Fibroblast of skin of back (primary cell): ENCODE data around the gene NF2. TPM values are rescaled to one million over a fixed set of nuclear protein-coding genes. Genes with fewer than 3 reads are reported as not detected.
A peak's percentile ranks its signal among the peaks of the same experiment; 100 is the strongest.
"Not testable (repeated sequence)": the region's sequence is repeated elsewhere in the genome, so short reads cannot be mapped to it uniquely, and the experiment has no call there.

ENCODE experiments used
- DNase-seq: peaks from one replicate; pipeline ENCODE4 v3.0.0-alpha.2; 2013
- polyA plus RNA-seq, 2 experiments: library from polyadenylated mRNA; unstranded; fragments of 120-200 nt; gene quantifications; one replicate each; pipeline ENCODE4 v1.2.1, GENCODE V29; 2013; ENCODE audit not compliant: insufficient read length in 2 of 2

NF2 gene
- polyA plus RNA-seq (2013, experiment 1 of 2; ENCODE audit: insufficient read length), result 33.9 TPM
- polyA plus RNA-seq (2013, experiment 2 of 2; ENCODE audit: insufficient read length), result 25.3 TPM

GRCh38 chr22:29603358-29604075 lies at the start of gene NF2:
Gene NF2, plus strand, starts transcription at chr22:29603633. Its CDS starts 366 bp downstream, at chr22:29603999.
- peak; percentile 99 for DNase-seq

- DNase-seq, result no peak
Observed at GRCh38 chr22:29555065-29555644, 48.3 kb upstream of the NF2 start.

- DNase-seq, result no peak
Observed at GRCh38 chr22:29559030-29559429, 44.4 kb upstream of the NF2 start.

- DNase-seq, result no peak
Observed at GRCh38 chr22:29559853-29560252, 43.6 kb upstream of the NF2 start.

- no peak for DNase-seq
Observed at GRCh38 chr22:29563652-29564460, 39.6 kb upstream of the NF2 start.

- not testable (repeated sequence) for DNase-seq
Observed at GRCh38 chr22:29566513-29566912, 36.9 kb upstream of the NF2 start.

GRCh38 chr22:29567338-29567737 lies 36.1 kb upstream of the NF2 start:
- no peak for DNase-seq

- DNase-seq, result no peak
Observed at GRCh38 chr22:29569011-29569678, 34.3 kb upstream of the NF2 start.

- no peak for DNase-seq
Observed at GRCh38 chr22:29570456-29570855, 33.0 kb upstream of the NF2 start.

- DNase-seq, result no peak
Observed at GRCh38 chr22:29570912-29571549, 32.4 kb upstream of the NF2 start.

- DNase-seq, result no peak
Observed at GRCh38 chr22:29574762-29575450, 28.5 kb upstream of the NF2 start.

GRCh38 chr22:29578462-29579200 lies 24.8 kb upstream of the NF2 start:
- DNase-seq, result no peak

- no peak for DNase-seq
Observed at GRCh38 chr22:29580200-29580810, 23.1 kb upstream of the NF2 start.

GRCh38 chr22:29581799-29582198 lies 21.6 kb upstream of the NF2 start:
- DNase-seq, result no peak

- DNase-seq, result no peak
Observed at GRCh38 chr22:29584975-29585374, 18.5 kb upstream of the NF2 start.

GRCh38 chr22:29586193-29586705 lies 17.2 kb upstream of the NF2 start:
- DNase-seq, result not testable (repeated sequence)

GRCh38 chr22:29587938-29588699 lies 15.3 kb upstream of the NF2 start:
- DNase-seq, result peak; percentile 82

- no peak for DNase-seq
Observed at GRCh38 chr22:29593923-29594322, 9.5 kb upstream of the NF2 start.

GRCh38 chr22:29594447-29594846 lies 9.0 kb upstream of the NF2 start:
- DNase-seq, result not testable (repeated sequence)
